Inflammatory macrophage treated with lipopolysaccharide for 4 hours (primary cell): Measurements from ENCODE around the gene GNA12.
"Not testable (repeated sequence)": the region's sequence is repeated elsewhere in the genome, so short reads cannot be mapped to it uniquely, and the experiment has no call there.

ENCODE experiments used
- DNase-seq: peaks from one replicate; pipeline ENCODE4 v3.0.0-alpha.2; 2020

The GNA12 gene

DNA sequence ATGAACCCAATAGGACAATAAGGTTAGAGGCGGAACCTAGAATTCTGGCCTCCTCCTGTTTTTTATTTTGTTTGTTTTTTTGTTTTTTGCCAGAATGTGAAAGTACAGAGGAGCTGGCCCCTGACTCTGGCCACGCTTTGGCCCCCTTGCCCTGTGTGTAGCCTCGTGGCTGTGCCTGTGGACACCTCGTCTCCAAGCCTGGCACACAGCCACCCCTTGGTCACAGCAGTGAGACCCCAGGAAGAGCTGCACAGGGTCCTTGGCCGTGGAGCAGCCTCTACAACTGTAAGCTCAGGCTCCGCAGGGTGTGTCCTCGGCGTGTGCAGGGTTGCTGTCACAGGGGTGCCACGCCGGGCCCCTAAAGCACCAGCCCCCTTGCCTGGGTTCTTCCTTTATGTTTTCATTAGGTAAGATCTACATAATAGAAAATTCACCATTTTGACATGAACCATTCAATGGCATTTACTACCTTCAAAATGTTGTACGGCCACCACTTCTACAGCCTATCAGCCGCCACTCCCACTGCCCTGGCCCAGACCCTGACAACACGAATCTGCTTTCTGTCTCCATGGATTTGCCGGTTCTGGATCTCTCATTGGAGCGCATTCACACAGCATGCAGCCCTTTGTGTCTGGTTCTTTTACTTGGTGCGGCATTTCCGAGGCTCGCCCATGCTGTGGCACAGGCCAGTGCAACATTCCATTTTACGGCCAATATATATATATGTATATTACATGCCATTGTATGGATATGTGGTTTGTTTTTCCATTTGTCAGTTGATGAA, 105.2 kb downstream of the GNA12 start:
- DNase-seq, result no peak

DNA sequence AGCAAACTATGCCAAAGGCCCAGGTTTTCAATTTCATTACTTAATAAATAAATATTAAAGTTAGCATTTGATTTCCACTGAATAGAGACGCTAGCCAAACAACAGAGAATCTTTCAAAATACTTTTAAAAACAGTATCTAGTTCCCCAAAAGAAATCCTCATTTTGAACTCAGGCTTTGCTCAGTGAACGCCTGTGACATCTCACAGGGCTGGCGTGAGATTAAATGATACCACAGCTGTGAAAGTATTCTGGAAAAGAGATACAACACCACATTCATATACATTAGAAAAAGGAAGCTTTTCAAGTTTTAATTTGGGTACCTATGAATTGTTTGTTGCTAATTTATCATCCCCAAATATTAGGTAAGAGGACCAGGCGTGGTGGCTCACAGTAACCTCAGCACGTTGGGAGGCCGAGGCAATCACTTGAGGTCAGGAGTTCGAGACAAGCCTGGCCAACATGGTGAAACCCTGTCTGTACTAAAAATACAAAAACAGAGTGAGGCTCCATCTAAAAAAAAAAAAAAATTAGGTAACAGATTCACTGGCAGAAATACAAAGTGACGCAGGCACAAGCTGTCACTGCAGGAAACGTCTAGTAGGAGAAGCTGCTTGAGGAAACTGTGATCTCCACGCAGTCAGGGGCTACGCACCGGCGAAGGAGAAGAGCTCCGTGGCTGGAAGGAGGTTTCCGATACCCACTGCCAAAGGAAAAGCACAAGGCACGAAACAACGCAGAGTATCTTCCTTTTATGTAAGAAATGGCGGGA, 106.2 kb downstream of the GNA12 start:
- DNase-seq, result peak; percentile 75

DNA sequence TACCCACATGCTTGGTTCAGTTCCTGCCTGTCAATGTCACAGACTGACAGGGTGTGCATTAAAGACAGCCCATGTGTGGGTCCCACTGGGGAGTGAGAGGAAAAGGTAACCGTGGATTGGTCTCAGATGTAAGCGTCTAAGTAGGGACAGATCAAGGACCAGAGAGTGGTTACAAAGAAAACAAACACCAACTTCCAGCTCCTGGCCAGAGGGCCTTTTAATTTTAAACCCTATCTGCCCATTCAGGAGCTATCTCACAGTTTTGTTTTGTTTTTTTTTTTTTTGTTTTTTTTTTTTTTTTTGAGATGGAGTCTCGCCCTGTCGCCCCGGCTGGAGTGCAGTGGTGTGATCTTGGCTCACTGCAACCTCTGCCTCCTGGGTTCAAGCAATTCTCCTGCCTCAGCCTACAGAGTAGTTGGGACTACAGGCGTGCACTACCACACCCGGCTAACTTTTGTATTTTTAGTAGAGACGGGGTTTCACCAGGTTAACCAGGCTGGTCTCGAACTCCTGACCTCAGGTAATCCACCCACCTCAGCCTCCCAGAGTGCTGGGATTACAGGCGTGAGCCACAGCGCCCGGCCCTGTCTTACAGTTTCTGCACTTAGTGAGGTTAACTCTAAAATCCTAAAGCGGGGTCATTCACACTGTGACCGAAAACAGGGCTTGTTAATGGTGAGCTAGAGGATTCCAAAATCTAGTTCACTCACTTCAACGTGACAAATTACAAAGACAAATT, 106.9 kb downstream of the GNA12 start:
- not testable (repeated sequence) for DNase-seq

DNA sequence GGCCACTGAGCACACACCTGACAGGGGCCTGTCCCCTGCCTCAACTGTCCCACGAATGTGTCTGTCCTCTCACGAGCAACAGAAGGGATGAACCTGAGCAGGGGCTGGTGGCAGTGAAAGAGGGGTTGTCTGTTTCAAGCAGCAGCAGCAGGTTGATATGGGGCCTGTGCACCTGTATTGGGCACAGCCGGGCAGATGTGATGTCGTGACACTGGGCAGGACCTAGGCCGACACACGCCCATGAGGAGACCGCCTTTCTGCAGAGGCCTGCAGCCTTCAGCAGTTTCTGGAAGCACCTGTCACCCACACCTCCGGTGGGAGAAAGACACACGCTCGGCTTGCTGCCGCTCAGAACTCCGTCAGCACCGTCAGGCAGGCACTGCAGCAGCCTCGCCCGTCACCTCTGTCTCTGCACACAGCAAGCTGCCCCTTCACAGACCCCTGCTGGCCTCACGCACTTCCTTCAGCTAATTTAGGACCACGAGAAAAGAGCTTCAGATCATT, 107.6 kb downstream of the GNA12 start:
- DNase-seq, result no peak

DNA sequence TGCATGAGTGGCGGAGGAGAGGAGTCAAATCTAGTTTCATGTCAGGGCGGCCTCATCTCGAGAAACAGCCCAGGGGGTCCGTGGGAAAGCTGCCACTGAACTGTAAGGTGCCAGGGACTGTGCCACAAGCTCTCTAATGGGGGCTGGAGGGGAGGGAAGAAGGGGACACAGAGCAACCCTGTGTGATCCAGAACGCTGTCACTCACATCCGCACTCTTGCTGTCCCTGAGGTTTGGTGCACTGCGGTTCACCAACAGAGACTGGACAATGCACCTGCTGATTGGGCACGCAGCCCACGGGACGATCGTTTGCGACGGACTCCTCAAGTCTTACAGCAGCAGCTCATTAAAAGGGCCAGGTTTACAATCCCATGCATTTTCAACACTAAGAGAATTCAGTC, 108.4 kb downstream of the GNA12 start:
- no peak for DNase-seq

DNA sequence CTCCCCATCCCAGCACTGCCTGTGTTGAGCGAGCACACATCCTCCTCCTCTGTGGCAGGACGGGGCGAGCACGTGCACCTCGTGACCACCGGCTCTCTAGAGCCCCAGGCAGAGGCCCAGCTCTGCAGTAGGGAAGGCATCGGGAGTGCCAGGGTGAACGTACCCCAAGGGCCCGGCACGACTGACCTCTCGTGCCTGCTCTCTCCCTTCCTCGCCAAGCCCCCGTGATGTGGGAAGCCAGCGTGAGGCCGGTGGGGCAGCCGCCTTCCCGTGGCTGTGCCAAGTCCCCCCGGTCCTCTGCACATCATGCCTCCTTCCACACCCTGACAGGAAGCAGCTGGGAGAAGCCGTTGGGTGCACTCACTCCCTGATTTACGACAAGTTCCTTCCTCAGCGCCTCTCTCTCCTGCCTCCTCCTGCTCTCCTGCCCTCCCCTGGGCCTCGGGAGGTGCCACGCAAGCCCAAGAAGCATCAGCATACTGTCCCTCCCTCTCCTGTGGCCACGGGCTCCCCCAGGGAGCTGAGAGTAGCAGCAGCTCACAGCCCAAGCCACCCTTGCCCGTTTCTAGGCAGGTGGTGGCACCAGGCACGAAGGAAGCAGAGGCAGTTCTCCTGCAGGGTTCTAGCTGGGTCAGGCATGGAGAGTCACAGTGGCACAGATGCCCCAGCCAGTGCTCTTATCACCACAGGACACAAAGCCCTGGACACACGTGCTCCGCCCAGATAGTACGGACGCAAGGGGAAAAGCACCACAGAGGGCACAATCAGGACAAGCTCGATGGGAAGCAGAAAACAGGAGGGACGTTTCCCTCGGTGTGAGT, 109.1 kb downstream of the GNA12 start:
- peak; percentile 42 for DNase-seq

DNA sequence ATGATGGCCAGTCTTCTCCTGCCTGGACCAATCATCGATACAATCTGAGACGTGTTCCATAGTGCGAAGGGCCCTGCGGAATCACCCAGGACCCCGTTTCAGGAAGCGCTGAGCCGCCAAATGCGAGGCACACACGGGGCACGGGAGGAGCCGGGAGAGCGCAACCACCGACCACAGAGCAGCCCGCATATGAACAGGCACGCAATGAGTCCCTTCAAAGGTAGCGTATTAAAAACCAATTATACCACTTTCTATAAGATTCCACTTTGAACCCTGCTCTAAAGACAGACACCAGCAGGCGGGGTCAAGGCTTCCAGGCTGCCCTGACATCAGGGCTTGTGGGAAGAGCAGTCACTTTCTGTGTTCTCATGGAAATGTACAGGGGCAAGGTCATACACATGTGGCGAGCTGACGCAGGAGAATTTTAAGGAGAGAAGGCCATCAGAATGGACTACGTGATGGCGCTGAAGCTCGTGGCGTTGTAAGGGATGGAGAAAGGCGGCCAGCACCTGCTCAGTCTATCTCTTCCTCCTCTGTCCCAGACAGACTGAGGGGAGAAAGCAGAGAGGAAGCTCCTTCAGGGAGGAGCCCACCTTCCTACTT, 109.9 kb downstream of the GNA12 start:
- peak; percentile 41 for DNase-seq

DNA sequence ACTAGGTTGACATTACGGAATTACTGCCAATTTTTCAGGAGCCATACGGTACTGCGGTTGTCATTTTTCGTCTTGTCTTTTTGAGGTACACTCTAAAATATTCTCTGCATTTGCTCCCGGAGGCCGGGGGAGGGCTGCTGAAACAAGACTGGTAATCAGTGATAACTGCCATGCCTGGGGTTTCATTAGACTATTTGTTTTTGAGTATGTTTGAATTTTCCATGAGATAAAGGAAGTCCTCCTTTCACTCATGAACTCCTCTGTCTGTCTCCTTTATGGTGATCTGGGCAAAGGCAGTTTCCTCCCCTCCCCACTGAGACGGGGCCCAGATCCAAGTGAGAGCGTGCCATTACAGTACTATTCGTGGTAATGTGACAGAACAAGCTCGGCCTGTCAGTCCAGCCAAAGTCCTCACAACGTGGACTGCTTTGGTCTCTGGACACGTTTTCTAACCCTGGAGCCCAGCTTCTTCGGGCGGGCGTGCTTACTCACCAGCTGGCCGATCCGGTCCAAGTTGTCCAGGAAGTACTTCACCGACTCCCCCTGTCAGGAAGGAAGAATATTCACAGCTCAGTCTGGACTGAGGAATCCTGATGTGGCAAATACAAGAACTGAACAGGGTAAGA, 111.0 kb downstream of the GNA12 start:
- DNase-seq, result peak; percentile 28

DNA sequence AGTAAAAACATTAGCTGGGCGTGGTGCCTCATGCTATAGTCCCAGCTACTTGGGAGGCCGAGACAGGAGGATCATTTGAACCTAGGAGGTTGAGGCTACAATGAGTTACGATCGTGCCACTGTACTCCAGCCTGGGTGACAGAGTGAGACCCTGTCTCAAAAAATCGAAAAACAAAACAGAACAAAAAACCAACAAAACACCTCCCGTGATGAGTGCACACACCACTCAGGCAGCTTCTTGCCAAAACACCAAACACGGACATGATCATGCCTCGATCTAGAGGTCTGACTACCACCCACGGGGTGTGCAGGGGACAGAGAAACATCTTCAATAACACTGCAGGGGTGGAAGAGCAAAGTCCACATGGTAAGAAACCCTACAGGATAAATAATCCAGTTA, 111.7 kb downstream of the GNA12 start:
- DNase-seq, result no peak

DNA sequence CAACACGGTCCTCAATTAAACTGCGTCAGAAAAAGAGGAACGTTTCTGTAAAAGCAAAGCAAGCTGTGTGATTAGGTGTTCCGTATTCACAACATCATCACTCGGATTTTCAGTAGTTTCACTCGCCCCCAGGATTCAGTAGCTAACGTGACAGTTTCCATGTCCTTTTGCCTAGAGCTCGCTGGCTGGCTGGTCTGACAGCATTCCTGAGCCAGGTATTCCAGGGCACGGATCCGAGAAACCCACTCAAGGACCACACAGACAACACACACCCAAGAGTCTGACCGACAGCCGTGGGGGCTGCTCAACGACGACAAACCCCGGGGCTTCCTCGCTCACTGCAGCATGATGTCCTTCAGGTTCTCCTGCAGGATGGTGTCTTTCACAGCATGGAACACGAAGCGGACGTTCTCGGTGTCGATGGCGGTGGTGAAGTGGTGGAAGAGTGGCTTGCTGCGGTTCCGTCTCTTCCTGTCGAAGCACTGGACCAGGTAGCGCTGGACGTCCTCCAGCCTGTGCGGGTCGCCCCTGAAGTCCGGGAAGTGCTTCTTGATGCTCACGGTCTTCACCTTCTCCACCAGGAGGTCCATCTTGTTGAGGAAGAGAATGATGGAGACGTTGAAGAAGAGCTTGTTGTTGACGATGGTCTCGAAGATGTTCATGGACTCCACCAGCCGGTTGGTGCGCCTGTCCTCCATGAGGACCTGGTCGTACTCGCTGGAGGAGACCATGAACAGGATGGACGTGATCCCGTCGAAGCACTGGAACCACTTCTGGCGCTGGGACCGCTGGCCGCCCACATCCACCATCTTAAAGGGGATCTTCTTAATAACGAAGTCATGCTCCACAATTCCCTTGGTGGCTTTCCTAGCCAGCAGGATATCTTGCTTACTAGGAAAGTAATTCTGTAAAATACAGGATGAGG, 113.0 kb downstream of the GNA12 start:
- DNase-seq, result no peak

DNA sequence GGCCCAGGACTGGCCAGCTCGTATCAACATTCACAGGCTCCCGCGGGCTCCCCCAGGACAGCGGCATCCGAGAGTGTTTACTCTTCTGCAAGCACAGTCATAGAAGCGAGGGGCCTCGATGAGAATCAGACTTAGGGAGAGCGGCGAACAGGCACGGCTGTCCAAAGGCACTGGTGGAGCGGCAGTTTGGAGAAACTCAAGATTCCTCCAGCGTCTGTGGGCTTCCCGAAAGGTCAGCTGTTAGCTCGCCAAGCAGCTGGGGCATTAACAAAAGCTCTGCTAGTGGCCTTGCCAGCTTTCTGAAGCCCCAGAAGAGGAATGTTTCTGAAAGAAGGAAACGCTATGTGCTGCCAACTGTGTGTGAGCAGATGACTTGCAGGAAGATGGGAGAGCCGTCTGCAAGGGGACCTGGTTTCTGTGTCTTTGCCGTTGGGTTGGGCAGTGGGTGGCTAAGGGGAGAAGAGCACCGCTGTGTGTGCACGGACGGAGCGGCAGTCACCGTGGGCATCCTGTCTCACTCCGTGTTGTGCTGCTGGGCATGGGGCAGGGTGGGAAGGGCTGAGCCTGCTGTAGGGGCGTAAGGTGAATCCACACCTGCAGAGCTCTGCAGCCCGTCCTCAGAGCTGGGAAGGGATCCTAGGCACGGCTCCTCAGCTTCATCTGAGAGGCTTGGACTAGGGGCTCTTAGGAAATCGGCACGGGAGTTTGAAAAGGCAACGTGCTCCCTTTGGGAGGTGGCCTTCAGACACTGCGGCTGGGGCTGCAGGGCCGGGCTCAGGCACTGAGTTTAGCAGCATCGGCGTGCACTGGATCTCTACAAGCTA, 114.0 kb downstream of the GNA12 start:
- no peak for DNase-seq

DNA sequence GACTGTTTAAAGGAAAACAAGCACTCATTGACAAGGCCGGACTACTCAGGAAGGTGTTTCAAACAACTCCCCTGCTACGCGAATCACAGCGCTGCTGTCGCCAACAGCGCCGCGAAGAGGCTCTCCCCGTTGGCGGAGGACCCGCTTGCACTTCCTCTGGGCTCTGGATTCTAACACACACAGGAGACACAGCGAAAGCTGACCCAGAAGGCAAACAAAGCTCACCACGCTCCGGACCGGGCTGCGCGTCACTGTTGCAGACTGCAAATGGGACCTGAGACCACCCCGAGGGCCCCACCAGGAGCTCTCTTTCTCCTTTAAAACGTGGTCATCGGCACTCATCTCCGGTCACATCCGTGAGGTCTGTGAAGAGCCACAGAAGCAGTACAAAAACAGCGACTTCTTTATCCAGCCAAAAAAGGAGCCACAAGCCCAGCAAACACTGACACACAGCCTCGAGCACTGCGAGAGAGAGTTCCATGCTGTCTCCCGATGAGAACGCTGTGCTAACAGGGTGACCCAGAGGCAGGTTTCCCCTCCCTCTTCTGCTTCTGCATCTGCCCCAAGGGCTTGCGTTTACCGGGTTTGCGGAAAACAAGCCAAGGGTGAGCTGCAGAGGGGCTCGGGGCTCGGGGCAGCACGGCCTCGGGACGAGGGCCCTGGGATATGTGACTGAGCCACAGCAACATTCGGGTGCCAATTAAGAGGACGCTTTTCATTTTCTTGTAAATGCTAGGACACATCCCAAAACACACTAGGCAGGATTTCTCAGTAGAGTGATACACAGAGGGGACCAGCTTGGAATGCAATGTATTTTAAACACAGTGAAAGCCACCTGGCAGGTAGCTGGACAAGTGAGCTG, 114.8 kb downstream of the GNA12 start:
- peak; percentile 35 for DNase-seq

DNA sequence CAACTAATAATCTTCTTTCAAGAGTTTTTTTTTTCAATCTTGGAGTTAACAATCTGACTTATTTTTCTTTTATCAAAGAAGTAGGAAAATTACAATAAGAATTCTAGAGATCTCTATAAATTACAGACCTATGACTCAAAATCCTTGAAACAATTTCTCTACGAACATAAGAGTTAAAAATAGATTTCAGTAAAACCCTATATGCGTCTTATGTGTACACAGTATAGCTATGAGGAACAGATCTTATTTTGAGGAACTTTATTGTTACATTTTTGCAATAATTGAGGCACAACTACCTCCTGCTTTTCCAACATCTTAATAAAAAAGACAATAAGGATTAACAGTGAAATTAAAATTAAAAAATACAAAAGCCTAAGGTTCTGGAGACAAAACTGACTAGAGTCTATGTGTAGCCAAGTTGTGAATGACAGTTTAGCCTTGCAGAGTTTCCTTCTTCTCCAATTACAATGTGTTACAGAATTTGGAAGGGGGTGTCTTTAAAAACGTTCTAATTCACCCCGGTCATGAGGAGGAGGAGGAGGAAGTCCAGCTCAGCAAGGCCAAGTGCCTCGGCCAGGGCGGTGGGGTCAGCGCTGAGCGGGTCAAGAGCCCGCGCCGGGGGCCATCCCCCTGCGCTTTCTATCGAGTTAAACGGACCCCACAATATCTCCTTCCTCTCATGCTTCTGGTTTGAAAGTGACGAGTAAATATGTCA, 115.6 kb downstream of the GNA12 start:
- peak; percentile 84 for DNase-seq

DNA sequence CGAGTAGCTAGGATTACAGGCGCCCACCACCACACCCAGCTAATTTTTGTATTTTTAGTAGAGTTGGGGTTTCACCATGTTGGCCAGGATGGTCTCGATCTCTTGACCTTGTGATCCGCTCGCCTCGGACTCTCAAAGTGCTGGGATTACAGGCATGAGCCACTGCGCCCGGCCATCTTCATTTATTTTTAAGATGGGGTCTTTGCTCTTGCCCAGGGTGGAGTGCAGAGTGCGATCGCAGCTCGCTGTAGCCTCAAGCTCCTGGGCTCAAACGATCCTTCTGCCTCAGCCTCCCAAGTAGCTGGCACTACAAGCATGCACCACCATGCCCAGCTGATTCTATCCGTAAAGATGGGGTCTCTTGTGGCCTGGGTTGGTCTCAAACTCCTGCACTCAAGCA, 116.9 kb downstream of the GNA12 start:
- DNase-seq, result not testable (repeated sequence)

DNA sequence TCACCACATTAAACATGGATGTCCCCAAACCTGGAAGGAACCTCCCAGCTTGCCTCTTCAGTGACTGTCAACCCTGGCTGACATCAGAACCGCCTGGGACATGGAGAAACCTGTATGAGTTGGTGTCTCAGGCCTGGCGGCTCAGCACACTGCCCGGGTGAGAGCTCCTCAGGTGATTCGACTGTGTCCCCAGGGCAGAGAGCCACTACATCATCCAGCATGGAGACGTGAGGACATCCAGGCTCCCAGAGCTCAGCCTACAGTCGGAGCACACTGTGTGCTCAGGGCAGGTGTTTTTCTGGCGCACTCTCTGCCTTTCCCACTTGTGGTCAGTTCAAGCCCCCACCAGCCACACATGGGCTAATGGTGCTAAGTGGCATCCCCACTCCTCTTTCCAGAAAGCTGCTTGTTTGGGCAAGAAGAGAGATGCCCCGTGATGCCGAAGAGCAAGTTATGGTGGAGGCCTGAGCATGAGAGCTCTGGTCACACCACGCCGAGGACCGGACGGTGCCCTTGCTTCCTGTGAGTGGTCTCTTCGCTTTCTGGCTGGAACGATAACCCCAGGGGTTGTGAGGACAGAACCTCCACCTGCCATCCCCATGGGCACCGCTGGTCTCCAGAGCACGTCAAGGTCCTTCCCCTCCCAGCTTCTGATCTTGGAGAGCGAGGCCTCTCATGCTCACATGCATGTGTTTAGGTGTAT, 117.6 kb downstream of the GNA12 start:
- DNase-seq, result no peak

DNA sequence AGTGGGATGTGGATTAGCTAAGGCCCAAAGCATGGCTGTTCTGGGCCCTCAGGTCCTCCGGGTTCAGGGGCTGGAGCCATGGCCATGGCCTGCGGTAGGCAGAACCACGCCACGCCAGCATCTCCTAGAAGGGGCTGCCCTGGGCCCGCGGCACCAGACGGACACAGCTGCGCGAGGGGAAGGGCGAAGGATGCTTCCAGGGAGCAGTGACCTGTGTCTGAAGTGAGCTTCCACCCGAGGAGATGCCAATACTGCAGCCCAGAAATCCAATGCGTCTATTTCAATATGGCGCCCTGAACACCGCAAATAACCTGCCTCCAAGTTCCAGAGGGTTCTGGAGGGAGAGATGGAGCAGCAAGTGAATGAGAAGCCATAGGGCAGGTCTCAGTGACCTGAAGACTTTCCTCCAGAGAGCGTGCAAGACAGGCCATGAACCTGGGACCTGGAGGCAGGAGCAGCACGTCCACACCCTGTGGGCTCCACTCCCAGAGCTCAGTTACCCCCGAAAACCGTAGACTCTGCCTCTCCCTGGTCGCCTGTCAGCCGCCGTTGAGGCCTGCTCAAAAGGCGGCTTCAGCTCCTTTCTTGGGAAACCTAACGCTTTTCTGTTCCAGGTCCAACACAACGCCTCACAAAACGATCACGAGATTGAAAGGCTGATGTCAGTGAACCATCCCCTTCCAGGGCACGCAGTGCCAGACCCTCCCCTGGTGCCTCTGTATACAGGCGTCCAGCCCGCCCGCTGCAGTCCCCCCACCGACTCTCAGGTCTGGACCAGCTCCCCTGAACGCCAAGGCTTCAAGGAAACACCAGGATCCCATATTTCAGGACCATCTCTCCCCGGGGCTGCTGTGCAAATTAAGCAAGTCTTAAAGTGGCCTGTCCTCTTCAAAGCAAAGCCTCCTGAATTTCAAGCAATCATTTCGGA, 118.7 kb downstream of the GNA12 start:
- no peak for DNase-seq
